Measurements from ENCODE around the gene SPRY1. TPM values are rescaled to one million over a fixed set of nuclear protein-coding genes. Genes with fewer than 3 reads are reported as not detected.

The SPRY1 gene
- total RNA-seq, 1 experiment from 2014 or later: 76.3 TPM

DNA sequence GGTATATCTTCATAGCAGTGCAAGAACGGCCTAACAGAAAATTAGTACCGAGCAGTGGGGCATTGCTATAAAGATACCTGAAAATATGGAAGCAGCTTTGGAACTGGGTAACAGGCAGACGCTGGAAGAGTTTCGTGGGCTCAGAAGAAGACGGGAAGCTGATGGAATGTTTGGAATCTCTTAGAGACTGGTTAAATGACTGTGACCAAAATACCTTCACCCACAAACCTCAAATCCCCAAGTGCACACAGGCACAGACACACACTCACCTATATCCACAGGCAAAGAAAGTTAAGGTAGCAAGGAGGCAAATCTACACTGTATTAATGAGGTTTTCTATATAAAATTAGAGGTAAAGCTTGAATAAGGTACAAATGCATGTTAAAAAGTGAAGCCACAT is 14.6 kb upstream of the SPRY1 start:
- Histone ChIP-seq H3K14ac (ENCODE audit: insufficient read depth, low read length) (no peak overlapping the region), H2AK5ac (ENCODE audit: insufficient read length, low read length) (no peak overlapping the region), H3K4me1 (ENCODE audit: insufficient read depth, low read length) (peaks cover 10% of the 10 kb centered on the region; the same call in 1 of the 2 replicates), H3K23ac (ENCODE audit: insufficient read length, low read depth, low read length) (no peak overlapping the region), H3K27me3 (ENCODE audit: insufficient read depth, low read length) (no peaks in the 10 kb centered on the region), H4K20me1 (ENCODE audit: control insufficient read depth, insufficient read depth, insufficient read length) (no peaks in the 10 kb centered on the region), H4K8ac (replicated peaks; ENCODE audit: insufficient read length, low read depth, low read length) (no peak overlapping the region), H3K27ac (ENCODE audit: insufficient read length, low read depth, low read length) (no peak overlapping the region), H2BK15ac (ENCODE audit: low read depth, low read length) (no peak overlapping the region), H3K4ac (ENCODE audit: low read depth, low read length) (no peak overlapping the region), H3T11ph (ENCODE audit: low read length) (no peak overlapping the region), H2BK120ac (ENCODE audit: low read depth, low read length, poor library complexity, severe bottlenecking) (no peak overlapping the region), H3K4me2 (ENCODE audit: insufficient read depth, insufficient read length, low read length) (no peak overlapping the region), H2AFZ (ENCODE audit: low read length) (no peak overlapping the region), H4K5ac (ENCODE audit: insufficient read length, low read depth, low read length) (no peak overlapping the region), H3K79me1 (ENCODE audit: insufficient read depth, low read depth, low read length, poor library complexity, severe bottlenecking) (no peaks in the 10 kb centered on the region), H3K79me2 (ENCODE audit: insufficient read depth, low read length) (no peaks in the 10 kb centered on the region), H3K23me2 (ENCODE audit: insufficient read length, low read depth, low read length, poor library complexity, severe bottlenecking) (no peaks in the 10 kb centered on the region), H3K9me3 (ENCODE audit: control insufficient read depth, low read depth, low read length) (no peaks in the 10 kb centered on the region), H3K56ac (ENCODE audit: insufficient read length, low read depth, low read length) (no peak overlapping the region), H4K91ac (ENCODE audit: insufficient read length, low read depth, low read length) (no peak overlapping the region), H3K9ac (ENCODE audit: extremely low read depth, insufficient read length, low read length) (no peak overlapping the region), H2BK12ac (ENCODE audit: insufficient read length, low read depth, low read length) (no peak overlapping the region), H2BK5ac (ENCODE audit: insufficient read length, low read length) (no peak overlapping the region), H2BK20ac (ENCODE audit: low read depth, low read length, poor library complexity, severe bottlenecking) (no peak overlapping the region), H3K18ac (ENCODE audit: insufficient read length, low read depth, low read length) (no peak overlapping the region)
- Mint-ChIP-seq H3K27me3 (ENCODE audit: low read depth) (no peaks in the 10 kb centered on the region), H3K9me3 (no peaks in the 10 kb centered on the region), H3K36me3 (ENCODE audit: insufficient read depth in 1 of 3, low read depth in 3 of 3) (0 out of 7 replicates have a peak, but pooled peaks cover 0 to 4% (median 0%) of the 10 kb centered on the region in 3 experiments), H3K4me1 (peaks cover 49 to 57% of the 10 kb centered on the region in 2 experiments), H3K27ac (peak overlapping the region in 1 of 3 experiments; percentile 63; a peak in 1 of 7 replicates), H3K4me3 (no peak overlapping the region)
- TF ChIP-seq, protein P1, sequence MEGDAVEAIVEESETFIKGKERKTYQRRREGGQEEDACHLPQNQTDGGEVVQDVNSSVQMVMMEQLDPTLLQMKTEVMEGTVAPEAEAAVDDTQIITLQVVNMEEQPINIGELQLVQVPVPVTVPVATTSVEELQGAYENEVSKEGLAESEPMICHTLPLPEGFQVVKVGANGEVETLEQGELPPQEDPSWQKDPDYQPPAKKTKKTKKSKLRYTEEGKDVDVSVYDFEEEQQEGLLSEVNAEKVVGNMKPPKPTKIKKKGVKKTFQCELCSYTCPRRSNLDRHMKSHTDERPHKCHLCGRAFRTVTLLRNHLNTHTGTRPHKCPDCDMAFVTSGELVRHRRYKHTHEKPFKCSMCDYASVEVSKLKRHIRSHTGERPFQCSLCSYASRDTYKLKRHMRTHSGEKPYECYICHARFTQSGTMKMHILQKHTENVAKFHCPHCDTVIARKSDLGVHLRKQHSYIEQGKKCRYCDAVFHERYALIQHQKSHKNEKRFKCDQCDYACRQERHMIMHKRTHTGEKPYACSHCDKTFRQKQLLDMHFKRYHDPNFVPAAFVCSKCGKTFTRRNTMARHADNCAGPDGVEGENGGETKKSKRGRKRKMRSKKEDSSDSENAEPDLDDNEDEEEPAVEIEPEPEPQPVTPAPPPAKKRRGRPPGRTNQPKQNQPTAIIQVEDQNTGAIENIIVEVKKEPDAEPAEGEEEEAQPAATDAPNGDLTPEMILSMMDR (conservative IDR thresholded peaks at IDR 0.05): no peak
- WGBS (ENCODE audit: extremely low coverage, insufficient read length, low lambda C conversion rate): no CpG with 5 or more reads among the region's 5 CpGs
- no peak for DNase-seq

Measured in H9 (cell line).